Neuronal stem cell (in vitro differentiated cells): ENCODE data around the gene SLC1A1.

Experiments
- DNase-seq: peaks from one replicate; pipeline ENCODE4 v3.0.0-alpha.2; 2013; ENCODE audit warnings: low spot score
- H2AFZ ChIP-seq: one replicate; pipeline ENCODE4 v1.6.1; 2013; ENCODE audit warnings: mild to moderate bottlenecking, low read length, inconsistent platforms
- H2AK5ac ChIP-seq: 2 replicates; pipeline ENCODE4 v1.6.1; 2013; ENCODE audit warnings: low read depth, mild to moderate bottlenecking, inconsistent platforms, low read length, moderate library complexity, mixed read lengths
- H2BK120ac ChIP-seq: 2 replicates; pipeline ENCODE4 v1.6.1; 2013; ENCODE audit warnings: low read depth, mild to moderate bottlenecking, inconsistent platforms, low read length, moderate library complexity, mixed read lengths
- H2BK12ac ChIP-seq: one replicate; pipeline ENCODE4 v1.6.1; 2013; ENCODE audit warnings: low read length, inconsistent platforms
- H2BK15ac ChIP-seq: 2 replicates; pipeline ENCODE4 v1.6.1; 2013; ENCODE audit warnings: mild to moderate bottlenecking, low read length, inconsistent platforms, mixed read lengths
- H2BK5ac ChIP-seq: one replicate; pipeline ENCODE4 v1.6.1; 2013; ENCODE audit warnings: inconsistent platforms, mild to moderate bottlenecking, low read length, moderate library complexity
- H3K14ac ChIP-seq: one replicate; pipeline ENCODE4 v1.6.1; 2013; ENCODE audit warnings: low read length, inconsistent platforms
- H3K18ac ChIP-seq: 2 replicates; pipeline ENCODE4 v1.6.1; 2013; ENCODE audit warnings: low read length, inconsistent platforms
- H3K23ac ChIP-seq: 2 replicates; pipeline ENCODE4 v1.6.1; 2013; ENCODE audit warnings: low read depth, mild to moderate bottlenecking, mixed read lengths, low read length, inconsistent platforms; ENCODE audit not compliant: poor library complexity
- H3K27ac ChIP-seq: replicated peaks from 3 replicates; pipeline ENCODE4 v1.5.1; 2013; ENCODE audit warnings: low read length, inconsistent platforms
- H3K27me3 ChIP-seq, 3 experiments: 2 replicates each; pipeline ENCODE4 v1.6.1; 2013; ENCODE audit warnings: low read length in 3 of 3, mild to moderate bottlenecking in 2 of 3, inconsistent platforms in 1 of 3, low read depth in 1 of 3, mixed read lengths in 1 of 3, moderate library complexity in 1 of 3; ENCODE audit not compliant: control insufficient read depth in 3 of 3, insufficient read depth in 3 of 3
- H3K36me3 ChIP-seq, 2 donors: replicated peaks in 1 of 2; 2 replicates each; pipeline ENCODE4 v1.6.1; 2013; ENCODE audit warnings: low read length in 2 of 2; ENCODE audit not compliant: control insufficient read depth in 2 of 2, insufficient read depth in 2 of 2
- H3K4ac ChIP-seq: 2 replicates; pipeline ENCODE4 v1.6.1; 2013; ENCODE audit warnings: inconsistent platforms, mild to moderate bottlenecking, low read length, moderate library complexity
- H3K4me1 ChIP-seq, 2 donors: 1 replicate in 1 of 2; 2 replicates in 1 of 2; pipeline ENCODE4 v1.6.1; 2013; ENCODE audit warnings: low read length in 2 of 2, low read depth in 1 of 2; ENCODE audit not compliant: control insufficient read depth in 2 of 2, insufficient read depth in 1 of 2
- H3K4me2 ChIP-seq: one replicate; pipeline ENCODE4 v1.6.1; 2013; ENCODE audit warnings: mild to moderate bottlenecking, low read length, inconsistent platforms; ENCODE audit not compliant: insufficient read depth, poor library complexity, severe bottlenecking
- H3K4me3 ChIP-seq, 2 donors: 2 replicates each; pipeline ENCODE4 v1.5.1; 2013; ENCODE audit warnings: low read length in 2 of 2, mild to moderate bottlenecking in 2 of 2, inconsistent platforms in 1 of 2, moderate library complexity in 1 of 2
- H3K79me1 ChIP-seq: one replicate; pipeline ENCODE4 v1.6.1; 2013; ENCODE audit warnings: low read depth, mild to moderate bottlenecking, inconsistent platforms, low read length, moderate library complexity
- H3K9ac ChIP-seq: one replicate; pipeline ENCODE4 v1.6.1; 2013; ENCODE audit warnings: mild to moderate bottlenecking, low read depth, low read length, inconsistent platforms; ENCODE audit not compliant: poor library complexity
- H3K9me3 ChIP-seq, 2 donors: replicated peaks in 1 of 2; 2 replicates each; pipeline versions ENCODE3 to v1.6.1; 2013; ENCODE audit warnings: low read length in 2 of 2, mild to moderate bottlenecking in 2 of 2, inconsistent platforms in 1 of 2, low read depth in 1 of 2, mixed read lengths in 1 of 2, moderate library complexity in 1 of 2; ENCODE audit not compliant: control insufficient read depth in 2 of 2, insufficient read depth in 1 of 2
- H4K8ac ChIP-seq: one replicate; pipeline ENCODE4 v1.6.1; 2013; ENCODE audit warnings: low read depth, mild to moderate bottlenecking, inconsistent platforms, low read length, moderate library complexity
- H4K91ac ChIP-seq: one replicate; pipeline ENCODE4 v1.6.1; 2013; ENCODE audit warnings: low read length, low read depth, mild to moderate bottlenecking, inconsistent platforms; ENCODE audit not compliant: poor library complexity
- WGBS, 2 donors: extraction: QIAGEN DNeasy Blood & Tissue Kit; methylation state at CpG; one replicate each; pipeline ENCODE4 v1.1.7; 2013; ENCODE audit warnings: missing lambda C conversion rate in 2 of 2, mixed read lengths in 1 of 2; ENCODE audit not compliant: insufficient read length in 2 of 2, insufficient replicate concordance in 1 of 2; ENCODE audit errors: extremely low coverage in 2 of 2; 5-methylcytosine and 5-hydroxymethylcytosine counted together

The SLC1A1 gene

GRCh38 chr9:4558371-4558998, 68.2 kb downstream of the SLC1A1 start:
- H3K79me1 ChIP-seq = no peaks in the 10 kb centered on the region
- 100% methylated on average over 2 of the region's 5 CpGs; no CpG with 5 or more reads in 1 of the 2 donors for WGBS, 2 donors
- no peak overlapping the region for H3K23ac ChIP-seq
- no peak overlapping the region for H4K8ac ChIP-seq
- no peak overlapping the region for H2BK5ac ChIP-seq
- H3K9me3 ChIP-seq = no peaks in the 10 kb centered on the region
- H4K91ac ChIP-seq = no peak overlapping the region
- H3K4ac ChIP-seq = no peak overlapping the region
- no peak for DNase-seq
- H2AFZ ChIP-seq = no peak overlapping the region
- no peaks in the 10 kb centered on the region for H3K36me3 ChIP-seq
- no peak overlapping the region for H3K4me3 ChIP-seq
- H3K4me2 ChIP-seq = no peak overlapping the region
- H2BK120ac ChIP-seq = no peak overlapping the region
- no peak overlapping the region for H3K18ac ChIP-seq
- no peaks in the 10 kb centered on the region for H3K27me3 ChIP-seq
- no peak overlapping the region for H3K14ac ChIP-seq
- H2BK12ac ChIP-seq = no peak overlapping the region
- H2BK15ac ChIP-seq = no peak overlapping the region
- H3K9ac ChIP-seq = no peak overlapping the region
- H2AK5ac ChIP-seq = no peak overlapping the region
- H3K27ac ChIP-seq = no peak overlapping the region
- H3K4me1 ChIP-seq = no peaks in the 10 kb centered on the region

GRCh38 chr9:4559261-4560182, 69.3 kb downstream of the SLC1A1 start:
- Histone ChIP-seq H3K4me3 (no peak overlapping the region), H4K8ac (no peak overlapping the region), H3K9ac (no peak overlapping the region), H3K36me3 (no peaks in the 10 kb centered on the region), H2BK15ac (no peak overlapping the region), H2BK12ac (no peak overlapping the region), H3K9me3 (no peaks in the 10 kb centered on the region), H3K27ac (no peak overlapping the region), H4K91ac (no peak overlapping the region), H3K27me3 (no peaks in the 10 kb centered on the region), H3K14ac (no peak overlapping the region), H3K18ac (no peak overlapping the region), H2BK5ac (no peak overlapping the region), H2AFZ (no peak overlapping the region), H2AK5ac (no peak overlapping the region), H2BK120ac (no peak overlapping the region), H3K23ac (no peak overlapping the region), H3K4me2 (no peak overlapping the region), H3K4me1 (no peaks in the 10 kb centered on the region), H3K4ac (no peak overlapping the region), H3K79me1 (no peaks in the 10 kb centered on the region)
- no peak for DNase-seq
- WGBS, 2 donors = no CpG with 5 or more reads among the region's 8 CpGs

GRCh38 chr9:4563105-4563504, 72.8 kb downstream of the SLC1A1 start:
- Histone ChIP-seq H3K4me2 (no peak overlapping the region), H3K36me3 (no peaks in the 10 kb centered on the region)
- no peak for DNase-seq

GRCh38 chr9:4566806-4567205, 76.5 kb downstream of the SLC1A1 start:
- Histone ChIP-seq H3K18ac (no peak overlapping the region), H3K4ac (no peak overlapping the region), H3K27me3 (no peaks in the 10 kb centered on the region), H3K27ac (no peak overlapping the region), H2BK15ac (no peak overlapping the region), H3K14ac (no peak overlapping the region), H3K9me3 (no peaks in the 10 kb centered on the region), H2AFZ (no peak overlapping the region), H2BK5ac (no peak overlapping the region), H2BK120ac (no peak overlapping the region), H4K8ac (no peak overlapping the region), H2AK5ac (no peak overlapping the region), H3K23ac (no peak overlapping the region), H2BK12ac (no peak overlapping the region), H3K36me3 (no peaks in the 10 kb centered on the region), H3K9ac (no peak overlapping the region), H3K79me1 (no peaks in the 10 kb centered on the region), H3K4me3 (no peak overlapping the region), H3K4me2 (no peak overlapping the region), H3K4me1 (no peaks in the 10 kb centered on the region), H4K91ac (no peak overlapping the region)
- no peak for DNase-seq
- WGBS, 2 donors = no CpG with 5 or more reads among the region's 2 CpGs

More at GRCh38 chr9:4563105-4563504, 72.8 kb downstream of the SLC1A1 start:
- Histone ChIP-seq H4K8ac (no peak overlapping the region), H3K14ac (no peak overlapping the region), H2AK5ac (no peak overlapping the region), H3K18ac (no peak overlapping the region), H2BK120ac (no peak overlapping the region), H3K27ac (no peak overlapping the region), H3K4me3 (no peak overlapping the region), H3K79me1 (no peaks in the 10 kb centered on the region), H3K23ac (no peak overlapping the region), H2BK12ac (no peak overlapping the region), H3K9me3 (no peaks in the 10 kb centered on the region), H3K9ac (no peak overlapping the region), H2BK15ac (no peak overlapping the region), H4K91ac (no peak overlapping the region), H3K4ac (no peak overlapping the region), H3K4me1 (no peaks in the 10 kb centered on the region), H2BK5ac (no peak overlapping the region), H2AFZ (no peak overlapping the region), H3K27me3 (no peaks in the 10 kb centered on the region)
- WGBS, 2 donors = no CpG with 5 or more reads among the region's 2 CpGs
